ENCODE data around the gene SMIM3.
"Not testable (repeated sequence)": the region's sequence is repeated elsewhere in the genome, so short reads cannot be mapped to it uniquely, and the experiment has no call there.

Gene SMIM3

GRCh38 chr5:150778517-150779396 lies at the start of gene SMIM3:
Gene SMIM3, plus strand, starts transcription at chr5:150778757. Its CDS starts 16,684 bp downstream, at chr5:150795441.
- DNase-seq = peak; percentile 83

DNA sequence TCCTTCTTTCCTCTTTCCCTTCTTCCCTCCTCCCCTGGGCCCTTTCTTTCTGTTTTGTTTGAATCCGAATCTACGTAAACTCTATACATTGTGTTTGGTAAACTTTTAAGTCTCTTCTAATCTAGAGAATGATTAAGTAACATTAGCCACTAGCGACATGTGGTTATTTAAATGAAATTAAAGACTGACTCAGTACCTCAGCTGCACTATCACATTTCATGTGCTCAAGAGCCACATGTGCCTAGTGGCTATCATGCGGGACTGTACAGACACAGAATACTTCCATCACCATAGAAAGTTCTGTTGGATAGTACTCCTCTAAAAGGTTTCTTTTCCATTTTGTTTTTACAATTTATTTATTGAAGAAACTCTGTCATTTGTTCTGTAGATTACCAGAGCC lies 48.7 kb upstream of the SMIM3 start:
- no peak for DNase-seq

- DNase-seq = no peak
Measured at GRCh38 chr5:150731669-150732242, 46.8 kb upstream of the SMIM3 start.

DNA sequence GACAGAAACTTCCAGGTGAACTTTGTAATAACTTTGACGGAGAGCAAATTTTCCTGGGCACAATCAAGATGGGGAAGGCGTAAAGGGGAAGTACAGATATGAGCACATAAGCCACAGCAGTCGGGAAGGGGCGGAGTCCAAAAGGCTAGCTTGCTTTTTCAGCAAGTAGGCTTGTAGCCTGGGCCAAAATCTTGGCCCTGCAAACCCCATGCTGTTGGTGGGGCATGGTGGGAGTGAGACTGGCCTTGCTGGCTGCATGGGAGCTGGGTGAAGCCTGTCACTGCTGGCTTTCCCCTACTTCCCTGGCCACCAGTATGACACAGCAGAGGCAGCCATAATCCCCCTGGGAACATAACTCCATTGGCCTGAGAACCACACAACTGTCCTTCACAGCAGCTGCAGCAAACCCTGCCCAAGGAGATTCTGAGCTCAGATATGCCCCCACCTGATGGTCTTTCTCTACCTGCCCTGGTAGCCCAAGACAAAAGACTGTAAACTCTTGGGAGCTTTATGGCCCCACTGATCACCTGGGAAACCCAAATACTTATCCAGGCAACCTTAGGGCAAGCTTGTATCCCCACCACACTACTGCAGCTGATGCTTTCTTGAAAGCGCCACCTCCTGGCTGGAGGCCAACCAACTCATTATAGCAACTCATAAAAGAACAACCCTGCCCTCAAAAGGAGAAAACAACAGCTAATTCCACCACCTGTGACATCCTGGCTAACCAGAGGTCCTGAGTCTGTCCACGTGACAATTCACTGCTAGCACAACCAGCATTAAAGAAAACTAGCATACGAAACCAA lies 43.8 kb upstream of the SMIM3 start:
- DNase-seq = peak; percentile 89

DNA sequence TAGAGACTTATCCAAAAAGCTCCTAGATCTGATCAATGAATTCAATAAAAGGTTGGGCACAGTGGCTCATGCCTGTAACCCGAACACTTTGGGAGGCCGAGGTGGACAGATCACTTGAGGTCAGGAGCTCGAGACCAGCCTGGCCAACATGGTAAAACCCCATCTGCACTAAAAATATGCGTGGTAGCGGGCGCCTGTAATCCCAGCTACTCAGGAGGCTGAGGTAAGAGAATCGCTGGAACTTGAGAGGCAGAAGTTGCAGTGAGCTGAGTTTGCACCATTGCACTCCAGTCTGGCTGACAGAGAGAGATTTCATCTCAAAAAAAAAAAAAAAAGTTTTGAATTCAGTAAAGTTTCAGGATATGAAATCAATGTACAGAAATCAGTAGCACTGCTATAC lies 39.7 kb upstream of the SMIM3 start:
- no peak for DNase-seq

DNA sequence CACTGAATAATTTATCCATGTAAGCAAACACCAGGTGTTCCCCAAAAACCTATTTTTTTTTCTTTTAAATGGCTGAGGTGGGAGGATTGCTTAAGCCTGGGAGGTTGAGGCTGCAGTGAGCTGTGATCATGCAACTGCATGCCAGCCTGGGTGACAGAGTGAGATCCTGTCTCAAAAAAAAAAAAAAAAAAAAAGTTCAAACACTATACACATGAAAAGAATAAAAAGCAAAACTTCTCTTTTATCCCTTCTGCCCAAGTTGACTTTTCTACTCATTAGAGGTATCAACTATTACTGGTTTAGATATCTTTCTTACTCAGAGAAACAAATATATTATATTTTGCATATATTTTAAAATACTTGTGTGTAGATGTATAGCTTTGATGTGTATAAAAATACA lies 37.6 kb upstream of the SMIM3 start:
- no peak for DNase-seq

GRCh38 chr5:150742455-150743141 lies 36.0 kb upstream of the SMIM3 start:
- DNase-seq = not testable (repeated sequence)

DNA sequence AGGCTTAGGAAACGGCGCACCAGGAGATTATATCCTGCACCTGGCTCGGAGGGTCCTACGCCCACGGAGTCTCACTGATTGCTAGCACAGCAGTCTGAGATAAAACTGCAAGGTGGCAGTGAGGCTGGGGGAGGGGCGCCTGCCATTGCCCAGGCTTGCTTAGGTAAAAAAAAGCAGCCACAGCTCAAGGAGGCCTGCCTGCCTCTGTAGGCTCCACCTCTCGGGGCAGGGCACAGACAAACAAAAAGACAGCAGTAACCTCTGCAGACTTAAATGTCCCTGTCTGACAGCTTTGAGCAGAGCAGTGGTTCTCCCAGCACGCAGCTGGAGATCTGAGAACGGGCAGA lies 35.4 kb upstream of the SMIM3 start:
- DNase-seq = not testable (repeated sequence)

- DNase-seq = no peak
Measured at GRCh38 chr5:150750469-150750868, 28.1 kb upstream of the SMIM3 start.

GRCh38 chr5:150751096-150751891 lies 27.3 kb upstream of the SMIM3 start:
- no peak for DNase-seq

GRCh38 chr5:150753463-150753862 lies 25.1 kb upstream of the SMIM3 start:
- no peak for DNase-seq

GRCh38 chr5:150753863-150754262 lies 24.7 kb upstream of the SMIM3 start:
- no peak for DNase-seq

DNA sequence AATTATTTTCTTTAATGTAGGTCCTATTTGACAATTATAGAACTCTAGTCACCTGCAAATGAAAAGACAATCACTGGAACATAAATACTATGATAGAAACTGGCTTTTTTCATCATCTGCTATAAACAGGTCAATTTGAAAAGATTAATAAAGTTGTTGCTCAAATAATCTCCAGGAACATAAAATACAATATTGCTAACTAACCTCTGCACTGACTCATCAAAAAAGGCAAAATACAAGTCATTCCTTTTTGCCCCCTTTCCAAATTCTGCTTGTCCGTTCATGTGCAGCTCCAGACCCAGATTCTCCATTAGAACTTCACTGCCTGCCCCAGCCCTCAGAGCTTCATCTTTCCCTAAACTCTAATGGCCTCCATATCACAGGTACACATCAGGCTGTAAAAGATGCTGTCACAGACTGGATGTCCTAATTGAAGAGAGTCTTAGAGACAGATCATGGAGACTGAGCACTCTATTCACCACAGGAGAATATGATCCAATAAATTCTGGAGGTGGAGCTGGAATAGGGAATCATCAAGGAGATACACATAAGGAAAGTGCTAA lies 21.4 kb upstream of the SMIM3 start:
- DNase-seq = no peak

DNA sequence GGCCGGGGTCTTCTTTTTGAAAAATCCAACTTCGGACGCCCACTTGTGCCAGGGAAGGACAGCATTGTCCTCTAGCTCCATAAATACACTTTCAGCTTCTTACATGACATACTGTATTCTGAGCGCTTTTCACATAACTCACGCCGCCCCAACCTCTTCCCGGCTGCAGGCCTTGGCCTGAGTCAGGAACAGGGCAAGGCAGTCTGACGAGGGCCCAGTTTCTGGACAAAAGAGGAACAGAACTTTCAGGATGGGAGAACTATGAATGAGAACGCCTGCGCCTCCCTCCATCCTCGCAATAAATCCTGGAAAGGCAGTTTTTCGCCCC lies 20.4 kb upstream of the SMIM3 start:
- no peak for DNase-seq

DNA sequence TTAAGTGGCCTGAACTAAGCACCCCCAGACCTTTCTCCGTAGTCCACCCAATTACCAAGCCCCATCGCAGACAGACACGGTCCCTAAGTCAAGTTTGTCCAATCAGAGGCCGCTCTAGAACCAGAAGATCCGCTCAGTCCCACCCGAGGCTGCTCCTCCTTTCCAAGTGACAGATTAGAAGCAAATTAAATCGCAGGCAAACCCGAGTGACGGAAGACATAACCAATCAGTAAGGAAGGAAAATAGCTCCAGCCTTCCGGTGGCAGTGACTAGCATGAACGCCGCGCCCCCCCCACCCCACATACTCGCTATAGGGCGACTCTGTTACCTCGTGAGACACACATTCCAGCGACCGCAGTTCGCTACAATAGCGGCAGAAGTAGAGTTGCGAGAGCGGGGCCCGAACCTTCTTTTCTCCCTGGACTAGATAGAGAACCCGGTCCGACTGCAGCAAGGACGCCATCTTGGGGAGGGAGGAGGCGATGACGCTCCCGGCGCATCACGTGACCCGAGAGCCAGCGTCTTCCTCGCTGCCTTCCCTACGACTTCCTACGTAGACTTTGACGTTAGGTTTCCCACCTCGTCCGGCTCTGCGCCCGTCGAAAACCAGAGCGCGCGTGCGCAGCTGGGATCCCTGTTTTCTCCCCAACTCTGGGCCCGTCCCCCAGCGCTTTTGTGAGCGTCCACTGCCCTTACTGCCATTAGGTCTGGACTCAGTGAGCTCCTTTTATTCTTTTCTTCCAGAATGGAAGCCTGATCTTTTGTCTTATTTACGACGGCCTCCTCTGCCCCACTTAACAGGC lies 19.8 kb upstream of the SMIM3 start, which contains the start of gene DCTN4:
Gene DCTN4, minus strand, starts transcription at position 487 of the 803 bp plus-strand sequence. Its CDS starts 24 bp downstream, at position 463.
- peak; percentile 99 for DNase-seq

DNA sequence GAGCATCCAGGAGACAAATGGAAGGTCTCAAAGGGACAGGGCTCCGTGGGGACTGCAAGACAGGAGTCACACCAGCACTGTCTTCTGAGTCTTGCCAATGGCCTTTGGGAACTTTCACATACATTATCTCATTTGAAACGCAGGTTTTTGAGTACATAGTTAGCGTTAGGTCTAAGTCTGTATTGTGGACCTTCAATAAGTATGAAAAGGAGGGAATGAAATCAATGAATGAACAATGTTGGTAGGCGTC lies 19.3 kb upstream of the SMIM3 start:
- no peak for DNase-seq

GRCh38 chr5:150762211-150762610 lies 16.3 kb upstream of the SMIM3 start:
- DNase-seq = peak; percentile 58

- DNase-seq = peak; percentile 96
Measured at GRCh38 chr5:150763023-150763769, 15.4 kb upstream of the SMIM3 start.

- DNase-seq = peak; percentile 91
Measured at GRCh38 chr5:150764530-150764929, 14.0 kb upstream of the SMIM3 start.

GRCh38 chr5:150765011-150765798 lies 13.4 kb upstream of the SMIM3 start:
- peak; percentile 52 for DNase-seq

Measured in hematopoietic multipotent progenitor cell treated with erythropoietin and hydrocortisone succinate and interleukin-3 and kit ligand, for 6 days (in vitro differentiated cells).